Lower leg skin (tissue), 4 donors: ENCODE data around the gene CCDC28A. TPM values are rescaled to one million over a fixed set of nuclear protein-coding genes. Genes with fewer than 3 reads are reported as not detected.

Experiments used
- DNase-seq, 2 donors: peaks; one replicate each; pipeline ENCODE4 v3.0.0-alpha.2; 2019; ENCODE audit warnings: low spot score in 2 of 2
- H3K4me3 ChIP-seq: fragments of 200-600 bp; sonication (generic); 2 replicates; pipeline ENCODE4 v1.5.1; 2017; ENCODE audit warnings: mild to moderate bottlenecking, low read depth; ENCODE audit not compliant: poor library complexity, severe bottlenecking
- POLR2A ChIP-seq, 2 donors: fragments of 450-650 bp; IDR thresholded peaks; one replicate each; pipeline ENCODE4 v1.6.1; 2016 to 2017; ENCODE audit warnings: antibody characterized with exemption in 2 of 2, mild to moderate bottlenecking in 1 of 2, moderate library complexity in 1 of 2
- WGBS, 2 donors: methylation state at CpG; one replicate each; pipeline ENCODE4 v1.1.5; 2018; 5-methylcytosine and 5-hydroxymethylcytosine counted together
- intact Hi-C: fragments of 100-400 bp; cut with DNase I; formaldehyde crosslinking; loops from one replicate; pipeline ENCODE4 v1.15.0; 2023; ENCODE audit warnings: low total_unique reads
- total RNA-seq, 4 donors: library from RNA; depleted of rRNA; stranded (reverse); fragments of >200 nt; gene quantifications; one replicate each; pipeline ENCODE4 v1.1.0, GENCODE V29; 2016
- TF ChIP-seq, protein P1 (sequence below), 3 donors: fragments of 450-650 bp; IDR thresholded peaks; one replicate each; pipeline ENCODE4 v1.5.1; 2016; ENCODE audit warnings: antibody characterized with exemption in 3 of 3, mild to moderate bottlenecking in 3 of 3, moderate library complexity in 2 of 3

The CCDC28A gene
- total RNA-seq, 4 donors from 2014 or later = 16.5 to 23.4 (median 20.6) TPM

DNA sequence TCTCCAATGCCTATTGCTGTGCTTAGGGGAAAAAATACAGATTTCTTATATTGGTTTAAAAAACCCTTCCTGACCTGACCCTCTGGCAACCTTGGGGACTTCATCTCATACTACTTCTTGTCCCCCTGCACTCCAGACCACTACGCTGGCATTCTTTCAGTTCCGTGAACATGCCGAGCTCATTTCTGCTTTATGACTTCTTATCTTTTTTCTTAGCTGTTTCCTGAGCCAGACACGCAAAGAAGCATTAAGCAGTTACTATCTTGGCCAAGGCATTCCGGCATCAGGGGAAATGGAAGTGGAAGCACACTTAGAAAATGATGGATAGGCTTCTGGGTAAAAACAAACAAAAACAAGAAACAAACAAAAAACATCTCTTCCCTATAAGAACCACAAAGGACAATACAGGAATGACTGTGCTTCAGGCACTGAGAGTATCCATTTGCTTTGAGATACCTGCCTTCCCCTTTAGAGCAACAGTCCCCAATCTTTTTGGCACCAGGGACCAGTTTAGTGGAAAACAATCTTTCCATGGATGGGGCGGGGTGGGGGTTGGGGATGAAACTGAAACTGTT is 4.4 kb upstream of the CCDC28A start:
- 69 to 72% methylated on average over 6 of the region's 6 CpGs for WGBS, 2 donors
- no peak overlapping the region for H3K4me3 ChIP-seq
- intact Hi-C loops = loop anchor here (5.0 kb wide), 1 partner anchor 347 kb away; no protein-coding TSS in a partner anchor
- no peak for DNase-seq
- no peak for TF ChIP-seq POLR2A (IDR thresholded peaks at IDR 0.05)
- TF ChIP-seq, protein P1, sequence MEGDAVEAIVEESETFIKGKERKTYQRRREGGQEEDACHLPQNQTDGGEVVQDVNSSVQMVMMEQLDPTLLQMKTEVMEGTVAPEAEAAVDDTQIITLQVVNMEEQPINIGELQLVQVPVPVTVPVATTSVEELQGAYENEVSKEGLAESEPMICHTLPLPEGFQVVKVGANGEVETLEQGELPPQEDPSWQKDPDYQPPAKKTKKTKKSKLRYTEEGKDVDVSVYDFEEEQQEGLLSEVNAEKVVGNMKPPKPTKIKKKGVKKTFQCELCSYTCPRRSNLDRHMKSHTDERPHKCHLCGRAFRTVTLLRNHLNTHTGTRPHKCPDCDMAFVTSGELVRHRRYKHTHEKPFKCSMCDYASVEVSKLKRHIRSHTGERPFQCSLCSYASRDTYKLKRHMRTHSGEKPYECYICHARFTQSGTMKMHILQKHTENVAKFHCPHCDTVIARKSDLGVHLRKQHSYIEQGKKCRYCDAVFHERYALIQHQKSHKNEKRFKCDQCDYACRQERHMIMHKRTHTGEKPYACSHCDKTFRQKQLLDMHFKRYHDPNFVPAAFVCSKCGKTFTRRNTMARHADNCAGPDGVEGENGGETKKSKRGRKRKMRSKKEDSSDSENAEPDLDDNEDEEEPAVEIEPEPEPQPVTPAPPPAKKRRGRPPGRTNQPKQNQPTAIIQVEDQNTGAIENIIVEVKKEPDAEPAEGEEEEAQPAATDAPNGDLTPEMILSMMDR (IDR thresholded peaks at IDR 0.05) = no peak

DNA sequence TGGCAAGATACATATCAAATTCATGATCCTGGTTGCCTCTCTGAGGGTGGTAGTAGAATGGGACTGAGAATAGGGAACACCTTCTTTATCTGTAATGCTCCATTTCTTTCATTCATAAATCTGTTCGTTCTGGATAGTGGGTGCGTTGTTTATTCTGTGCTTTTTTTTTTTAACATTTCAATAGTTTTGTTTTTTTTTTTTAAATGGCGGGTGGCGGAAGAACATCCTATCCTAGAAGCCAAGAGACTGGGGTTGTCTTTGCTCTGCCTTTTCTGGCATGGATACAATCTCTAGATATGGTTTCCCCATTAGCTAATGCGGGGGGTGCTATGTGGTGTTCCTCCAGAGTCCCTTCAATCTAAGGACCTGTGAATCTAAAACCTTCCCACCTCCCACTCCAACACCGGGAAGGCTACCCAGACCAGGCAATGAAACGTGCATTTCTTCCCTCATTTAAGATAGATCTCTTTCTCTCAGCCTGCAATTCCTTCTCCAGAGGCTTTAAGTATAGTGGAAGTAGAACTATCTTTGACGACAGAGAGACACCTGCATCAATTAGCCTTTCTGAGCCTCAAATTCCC is 883 bp upstream of the CCDC28A start:
- TF ChIP-seq POLR2A (IDR thresholded peaks at IDR 0.05) = no peak
- TF ChIP-seq, protein P1 (IDR thresholded peaks at IDR 0.05) = no peak
- no peak for DNase-seq
- 14% methylated on average over 8 of the region's 8 CpGs for WGBS, 2 donors
- intact Hi-C loops = no loop called here
- H3K4me3 ChIP-seq = peak overlapping the region; percentile 88

DNA sequence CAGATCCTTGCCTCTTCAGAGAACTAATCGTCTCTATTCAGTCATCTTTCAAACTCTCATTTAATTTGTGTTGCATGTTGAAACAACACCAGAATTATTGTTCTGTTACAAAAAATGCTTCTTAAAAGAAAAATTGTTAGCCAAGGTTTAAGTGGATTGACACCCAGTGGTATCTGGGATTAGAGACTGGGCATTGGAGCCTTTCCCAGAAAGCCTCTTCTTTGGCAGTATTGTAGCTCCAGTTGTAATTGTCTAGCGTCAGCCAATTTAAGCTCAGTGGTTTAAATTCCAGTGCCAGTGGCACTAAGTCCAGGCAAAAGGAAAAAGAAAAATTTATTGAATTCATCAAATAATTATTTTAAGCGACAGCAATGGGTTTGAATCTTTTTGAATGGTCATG is 801 bp downstream of the CCDC28A start:
- H3K4me3 ChIP-seq = no peak overlapping the region
- no peak for TF ChIP-seq POLR2A (IDR thresholded peaks at IDR 0.05)
- TF ChIP-seq, protein P1 (IDR thresholded peaks at IDR 0.05) = no peak
- intact Hi-C loops = no loop called here
- 16% methylated on average over 3 of the region's 3 CpGs for WGBS, 2 donors
- DNase-seq = no peak

DNA sequence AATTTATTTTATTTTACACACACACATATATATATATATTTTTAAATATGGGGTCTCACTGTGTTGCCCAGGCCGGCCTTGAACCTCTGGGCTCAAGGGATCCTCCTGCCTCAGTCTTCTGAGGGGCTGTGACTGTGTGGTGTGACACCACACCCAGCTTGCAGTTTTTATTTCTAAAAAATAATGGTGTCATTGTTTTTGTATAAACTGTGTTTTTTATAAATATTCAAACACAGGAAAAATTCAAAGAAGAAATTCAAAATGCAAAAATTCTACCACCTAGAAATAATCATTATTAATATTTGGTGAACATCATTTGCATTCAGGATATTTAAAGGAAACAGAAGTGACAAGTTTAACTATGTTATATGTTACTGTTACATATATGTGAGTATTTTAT is 3.1 kb downstream of the CCDC28A start:
- no peak for TF ChIP-seq POLR2A (IDR thresholded peaks at IDR 0.05)
- TF ChIP-seq, protein P1 (IDR thresholded peaks at IDR 0.05) = no peak
- intact Hi-C loops = no loop called here
- WGBS, 2 donors = 94 to 97% methylated on average over 1 of the region's 1 CpG

DNA sequence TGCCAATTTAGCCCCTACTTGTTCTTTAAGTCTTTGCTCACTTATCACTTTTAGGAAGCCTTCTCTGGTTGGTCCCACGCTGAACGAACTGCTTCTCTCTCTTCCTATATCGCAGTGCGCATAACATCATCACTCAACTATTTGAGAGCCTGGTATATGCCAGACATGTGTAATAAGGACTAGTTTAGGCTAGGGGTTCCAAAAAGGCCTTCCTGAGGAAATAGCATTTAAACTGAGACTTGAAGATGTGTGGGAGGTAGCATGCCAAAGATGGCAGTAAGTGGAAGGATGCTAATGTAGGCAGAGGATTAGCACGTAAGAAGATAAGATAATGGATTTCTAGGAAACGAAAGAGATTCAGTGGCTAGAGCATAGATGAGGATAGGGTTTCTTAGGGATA is 4.8 kb downstream of the CCDC28A start:
- 95 to 96% methylated on average over 6 of the region's 6 CpGs for whole genome bisulfite sequencing, 2 donors
- intact Hi-C loops = no loop called here
- H3K4me3 ChIP-seq = no peak overlapping the region
- no peak for DNase-seq
- TF ChIP-seq, protein P1 (IDR thresholded peaks at IDR 0.05) = no peak
- no peak for TF ChIP-seq POLR2A (IDR thresholded peaks at IDR 0.05)

More for the DNA sequence above, 3.1 kb downstream of the CCDC28A start:
- DNase-seq = no peak
- no peak overlapping the region for H3K4me3 ChIP-seq

DNA sequence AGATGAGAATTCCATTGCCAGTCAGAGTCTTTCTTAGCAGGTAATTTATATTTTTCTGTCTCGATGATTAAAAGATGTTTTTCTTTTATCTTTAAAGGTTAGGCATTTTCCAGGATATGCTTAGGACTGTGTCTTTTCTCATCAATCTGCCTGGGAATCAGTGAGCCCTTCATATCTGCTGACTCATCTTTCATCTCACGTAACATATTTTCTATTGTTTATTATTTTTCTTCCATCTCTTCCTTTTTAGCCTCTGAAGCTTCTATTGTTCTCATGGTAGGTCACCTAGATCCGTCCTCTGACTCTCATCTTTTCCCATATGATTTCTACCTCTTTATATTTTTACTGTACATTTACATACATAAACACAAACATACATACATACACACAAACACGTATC is 8.7 kb downstream of the CCDC28A start:
- TF ChIP-seq, protein P1 (IDR thresholded peaks at IDR 0.05) = no peak
- TF ChIP-seq POLR2A (IDR thresholded peaks at IDR 0.05) = no peak
- no peak overlapping the region for H3K4me3 ChIP-seq
- DNase-seq = no peak
- 80 to 87% methylated on average over 4 of the region's 4 CpGs for WGBS, 2 donors
- intact Hi-C loops = no loop called here
